Skeletal muscle cell (primary cell): Measurements from ENCODE around the gene TFDP1.
"Not testable (repeated sequence)": the region's sequence is repeated elsewhere in the genome, so short reads cannot be mapped to it uniquely, and the experiment has no call there.

Experiments
- DNase-seq: peaks from one replicate; pipeline ENCODE4 v3.0.0-alpha.2; 2010; ENCODE audit warnings: low read depth
- H3K4me3 ChIP-seq: 2 replicates; pipeline ENCODE4 v1.5.1; 2011; ENCODE audit warnings: low read depth, mild to moderate bottlenecking, control low read depth, low read length, moderate library complexity

The TFDP1 gene

GRCh38 chr13:113608967-113609533 is 24.5 kb downstream of the TFDP1 start:
- DNase-seq, result no peak
- no peak overlapping the region for H3K4me3 ChIP-seq

GRCh38 chr13:113609616-113610015 is 25.1 kb downstream of the TFDP1 start:
- H3K4me3 ChIP-seq, result no peak overlapping the region
- DNase-seq, result no peak

- DNase-seq, result no peak
Measured at GRCh38 chr13:113610266-113610665, 25.7 kb downstream of the TFDP1 start.

GRCh38 chr13:113611996-113612395 is 27.4 kb downstream of the TFDP1 start:
- no peak overlapping the region for H3K4me3 ChIP-seq
- DNase-seq, result no peak

More at GRCh38 chr13:113610266-113610665, 25.7 kb downstream of the TFDP1 start:
- no peak overlapping the region for H3K4me3 ChIP-seq

GRCh38 chr13:113612607-113613006 is 28.1 kb downstream of the TFDP1 start:
- no peak overlapping the region for H3K4me3 ChIP-seq
- DNase-seq, result no peak

GRCh38 chr13:113613789-113614379 is 29.3 kb downstream of the TFDP1 start:
- H3K4me3 ChIP-seq, result no peak overlapping the region
- DNase-seq, result no peak

- H3K4me3 ChIP-seq, result no peak overlapping the region
- DNase-seq, result no peak
Measured at GRCh38 chr13:113616281-113616906, 31.8 kb downstream of the TFDP1 start.

GRCh38 chr13:113616991-113617749 is 32.6 kb downstream of the TFDP1 start:
- DNase-seq, result no peak
- no peak overlapping the region for H3K4me3 ChIP-seq

- no peak for DNase-seq
- H3K4me3 ChIP-seq, result no peak overlapping the region
Measured at GRCh38 chr13:113617961-113618360, 33.4 kb downstream of the TFDP1 start.

GRCh38 chr13:113618455-113618854 is 33.9 kb downstream of the TFDP1 start:
- no peak for DNase-seq
- no peak overlapping the region for H3K4me3 ChIP-seq

GRCh38 chr13:113620036-113620796 is 35.7 kb downstream of the TFDP1 start:
- no peak overlapping the region for H3K4me3 ChIP-seq
- DNase-seq, result no peak

GRCh38 chr13:113621046-113621445 is 36.5 kb downstream of the TFDP1 start:
- DNase-seq, result no peak
- no peak overlapping the region for H3K4me3 ChIP-seq

- DNase-seq, H3K4me3 ChIP-seq: not testable (repeated sequence)
Measured at GRCh38 chr13:113621498-113621897, 36.9 kb downstream of the TFDP1 start.

GRCh38 chr13:113621986-113622550 is 37.5 kb downstream of the TFDP1 start:
- DNase-seq, H3K4me3 ChIP-seq: not testable (repeated sequence)

- no peak overlapping the region for H3K4me3 ChIP-seq
- no peak for DNase-seq
Measured at GRCh38 chr13:113622791-113623490, 38.4 kb downstream of the TFDP1 start.

GRCh38 chr13:113623491-113624234 is 39.1 kb downstream of the TFDP1 start:
- H3K4me3 ChIP-seq, result no peak overlapping the region
- DNase-seq, result no peak

- DNase-seq, result no peak
- H3K4me3 ChIP-seq, result no peak overlapping the region
Measured at GRCh38 chr13:113624235-113624587, 39.7 kb downstream of the TFDP1 start.

- DNase-seq, H3K4me3 ChIP-seq: not testable (repeated sequence)
Measured at GRCh38 chr13:113624640-113625304, 40.2 kb downstream of the TFDP1 start.
